Thyroid gland (tissue), 4 donors: Measurements from ENCODE around the gene LYG2.

Experiments used
- CTCF ChIP-seq, 6 experiments: fragments of 200-600 bp in 3 of 6; fragments of 450-650 bp in 3 of 6; sonication (generic) in 3 of 6; IDR thresholded peaks; one replicate each; pipeline ENCODE4 v1.5.1; 2016 to 2019; ENCODE audit warnings: antibody characterized with exemption in 6 of 6, mild to moderate bottlenecking in 2 of 6, inconsistent platforms in 1 of 6, moderate library complexity in 1 of 6
- POLR2A ChIP-seq, 2 donors: fragments of 450-650 bp; IDR thresholded peaks; one replicate each; pipeline ENCODE4 v1.6.1; 2017; ENCODE audit warnings: antibody characterized with exemption in 2 of 2, mild to moderate bottlenecking in 2 of 2, moderate library complexity in 1 of 2

- no peak for TF ChIP-seq CTCF (IDR thresholded peaks at IDR 0.05)
- TF ChIP-seq POLR2A (IDR thresholded peaks at IDR 0.05), result no peak
Observed at GRCh38 chr2:99260184-99260583, 4.7 kb upstream of the LYG2 start.
